ENCODE data around the gene PDSS1.
"Not testable (repeated sequence)": the region's sequence is repeated elsewhere in the genome, so short reads cannot be mapped to it uniquely, and the experiment has no call there.

The PDSS1 gene

GRCh38 chr10:26743091-26743490 is 45.6 kb downstream of the PDSS1 start:
- DNase-seq, result no peak

- DNase-seq, result no peak
Observed at GRCh38 chr10:26743841-26744240, 46.3 kb downstream of the PDSS1 start.

- DNase-seq, result no peak
Observed at GRCh38 chr10:26746061-26746460, 48.6 kb downstream of the PDSS1 start.

- DNase-seq, result no peak
Observed at GRCh38 chr10:26755443-26755903, 58.0 kb downstream of the PDSS1 start.

GRCh38 chr10:26759008-26759407 is 61.5 kb downstream of the PDSS1 start:
- DNase-seq, result no peak

GRCh38 chr10:26765549-26765948 is 68.0 kb downstream of the PDSS1 start:
- no peak for DNase-seq

- DNase-seq, result no peak
Observed at GRCh38 chr10:26770069-26770468, 72.6 kb downstream of the PDSS1 start.

- no peak for DNase-seq
Observed at GRCh38 chr10:26773633-26774032, 76.1 kb downstream of the PDSS1 start.

GRCh38 chr10:26776258-26776657 is 78.8 kb downstream of the PDSS1 start:
- DNase-seq, result no peak

GRCh38 chr10:26777686-26778085 is 80.2 kb downstream of the PDSS1 start:
- DNase-seq, result no peak

GRCh38 chr10:26779176-26779860 is 81.8 kb downstream of the PDSS1 start:
- DNase-seq, result no peak

- no peak for DNase-seq
Observed at GRCh38 chr10:26780106-26780792, 82.7 kb downstream of the PDSS1 start.

GRCh38 chr10:26780793-26781601 is 83.5 kb downstream of the PDSS1 start:
- no peak for DNase-seq

GRCh38 chr10:26781797-26782196 is 84.3 kb downstream of the PDSS1 start:
- no peak for DNase-seq

- no peak for DNase-seq
Observed at GRCh38 chr10:26787362-26787761, 89.9 kb downstream of the PDSS1 start.

- DNase-seq, result not testable (repeated sequence)
Observed at GRCh38 chr10:26789779-26790178, 92.3 kb downstream of the PDSS1 start.

GRCh38 chr10:26790221-26790995 is 92.9 kb downstream of the PDSS1 start:
- no peak for DNase-seq

- no peak for DNase-seq
Observed at GRCh38 chr10:26792758-26793495, 95.4 kb downstream of the PDSS1 start.

Measured in activated T-cell treated with anti-CD3 and anti-CD28 coated beads for 4 hours (primary cell).